ENCODE data around the gene HTR3D. TPM values are rescaled to one million over a fixed set of nuclear protein-coding genes. Genes with fewer than 3 reads are reported as not detected.
"Not testable (repeated sequence)": the region's sequence is repeated elsewhere in the genome, so short reads cannot be mapped to it uniquely, and the experiment has no call there.

Gene HTR3D
- total RNA-seq, 4 donors from 2014 or later = not detected

DNA sequence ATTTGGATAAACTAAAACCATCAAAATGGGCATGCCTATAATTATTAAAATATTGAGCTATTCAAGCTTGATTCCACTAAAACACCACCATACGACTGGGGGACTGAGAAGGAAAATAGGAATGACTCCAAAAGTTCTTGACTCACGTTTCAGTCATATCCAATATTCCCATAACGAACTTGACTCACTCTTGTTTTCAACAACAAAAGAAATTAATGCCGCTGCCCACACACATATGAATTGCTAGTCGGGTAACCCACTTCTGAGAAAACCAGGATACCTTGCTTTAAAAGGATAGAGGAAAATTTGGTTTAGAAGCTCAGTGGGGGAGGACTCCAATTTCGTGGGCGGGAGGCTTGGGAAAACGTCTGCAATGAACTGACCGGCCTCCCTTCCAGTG, 26.5 kb downstream of the HTR3D start:
- H3K4me3 ChIP-seq (ENCODE audit: low read depth, poor library complexity, severe bottlenecking) = no peak overlapping the region
- TF ChIP-seq POLR2A (IDR thresholded peaks at IDR 0.05) = no peak
- TF ChIP-seq, protein P1, sequence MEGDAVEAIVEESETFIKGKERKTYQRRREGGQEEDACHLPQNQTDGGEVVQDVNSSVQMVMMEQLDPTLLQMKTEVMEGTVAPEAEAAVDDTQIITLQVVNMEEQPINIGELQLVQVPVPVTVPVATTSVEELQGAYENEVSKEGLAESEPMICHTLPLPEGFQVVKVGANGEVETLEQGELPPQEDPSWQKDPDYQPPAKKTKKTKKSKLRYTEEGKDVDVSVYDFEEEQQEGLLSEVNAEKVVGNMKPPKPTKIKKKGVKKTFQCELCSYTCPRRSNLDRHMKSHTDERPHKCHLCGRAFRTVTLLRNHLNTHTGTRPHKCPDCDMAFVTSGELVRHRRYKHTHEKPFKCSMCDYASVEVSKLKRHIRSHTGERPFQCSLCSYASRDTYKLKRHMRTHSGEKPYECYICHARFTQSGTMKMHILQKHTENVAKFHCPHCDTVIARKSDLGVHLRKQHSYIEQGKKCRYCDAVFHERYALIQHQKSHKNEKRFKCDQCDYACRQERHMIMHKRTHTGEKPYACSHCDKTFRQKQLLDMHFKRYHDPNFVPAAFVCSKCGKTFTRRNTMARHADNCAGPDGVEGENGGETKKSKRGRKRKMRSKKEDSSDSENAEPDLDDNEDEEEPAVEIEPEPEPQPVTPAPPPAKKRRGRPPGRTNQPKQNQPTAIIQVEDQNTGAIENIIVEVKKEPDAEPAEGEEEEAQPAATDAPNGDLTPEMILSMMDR (IDR thresholded peaks at IDR 0.05) = no peak
- intact Hi-C loops (cut with DNase I; ENCODE audit: low total_unique reads) = no loop called here
- WGBS, 2 donors = 48 to 49% methylated on average over 9 of the region's 9 CpGs
- no peak for DNase-seq (ENCODE audit: low spot score in 2 of 2)

DNA sequence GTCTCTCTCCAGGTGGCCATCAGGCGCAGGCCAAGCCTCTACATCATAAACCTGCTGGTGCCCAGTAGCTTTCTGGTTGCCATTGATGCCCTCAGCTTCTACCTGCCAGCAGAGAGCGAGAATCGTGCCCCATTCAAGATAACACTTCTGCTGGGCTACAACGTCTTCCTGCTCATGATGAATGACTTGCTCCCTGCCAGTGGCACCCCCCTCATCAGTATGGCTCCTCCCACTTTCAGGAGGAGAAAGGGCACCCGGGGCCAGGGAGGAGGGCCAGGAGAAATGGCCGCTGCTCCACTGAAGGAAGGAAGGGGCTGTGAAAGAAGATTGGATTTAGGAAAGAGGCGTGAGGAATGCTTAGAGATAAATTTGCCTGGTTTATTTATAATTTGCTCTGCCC, 27.9 kb downstream of the HTR3D start:
- no peak overlapping the region for H3K4me3 ChIP-seq (ENCODE audit: low read depth, poor library complexity, severe bottlenecking)
- WGBS, 2 donors = 59 to 61% methylated on average over 7 of the region's 7 CpGs
- TF ChIP-seq POLR2A (IDR thresholded peaks at IDR 0.05) = no peak
- TF ChIP-seq, protein P1 (IDR thresholded peaks at IDR 0.05) = no peak
- intact Hi-C loops (cut with DNase I; ENCODE audit: low total_unique reads) = no loop called here
- DNase-seq (ENCODE audit: low spot score in 2 of 2) = no peak

DNA sequence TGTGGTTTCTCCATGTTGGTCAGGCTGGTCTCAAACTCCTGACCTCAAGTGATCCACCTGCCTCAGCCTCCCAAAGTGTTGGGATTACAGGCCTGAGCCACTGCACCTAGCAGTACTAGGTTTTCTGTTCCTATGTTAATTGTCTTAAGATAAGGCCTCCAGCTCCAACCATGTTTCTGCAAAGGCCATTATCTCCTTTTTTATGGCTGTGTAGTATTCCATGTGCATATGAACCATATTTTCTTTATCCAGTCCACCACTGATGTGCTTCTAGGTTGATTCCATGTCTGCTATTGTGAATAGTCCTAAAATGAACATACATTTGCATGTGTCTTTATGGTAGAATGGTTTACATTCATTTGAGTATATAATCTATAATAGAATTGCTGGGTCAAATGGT, 31.1 kb downstream of the HTR3D start:
- TF ChIP-seq POLR2A (IDR thresholded peaks at IDR 0.05) = no peak
- TF ChIP-seq, protein P1 (IDR thresholded peaks at IDR 0.05) = no peak
- DNase-seq (ENCODE audit: low spot score in 2 of 2) = no peak
- H3K4me3 ChIP-seq (ENCODE audit: low read depth, poor library complexity, severe bottlenecking) = no peak overlapping the region
- intact Hi-C loops (cut with DNase I; ENCODE audit: low total_unique reads) = no loop called here

DNA sequence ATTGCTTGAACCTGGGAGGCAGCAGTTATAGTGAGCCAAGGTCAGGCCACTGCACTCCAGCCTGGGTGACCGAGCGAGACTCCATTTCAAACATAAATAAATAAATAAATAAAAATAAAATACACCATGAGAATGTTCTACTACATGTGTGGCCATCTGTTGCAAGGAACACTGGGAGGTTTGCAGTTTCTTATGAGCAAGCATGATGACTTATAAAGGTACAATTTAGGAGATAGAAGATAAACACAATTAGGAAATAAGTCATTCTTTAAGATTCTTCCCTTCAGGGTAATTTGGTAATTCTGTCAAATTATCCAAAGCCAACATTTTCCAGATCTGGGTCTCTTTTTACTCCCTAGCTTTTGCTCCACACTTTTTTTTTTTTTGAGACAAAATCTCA, 34.7 kb downstream of the HTR3D start:
- H3K4me3 ChIP-seq (ENCODE audit: low read depth, poor library complexity, severe bottlenecking) = no peak overlapping the region
- WGBS, 2 donors = 83 to 87% methylated on average over 2 of the region's 2 CpGs
- intact Hi-C loops (cut with DNase I; ENCODE audit: low total_unique reads) = no loop called here
- DNase-seq (ENCODE audit: low spot score in 2 of 2) = no peak
- TF ChIP-seq POLR2A (IDR thresholded peaks at IDR 0.05) = no peak
- TF ChIP-seq, protein P1 (IDR thresholded peaks at IDR 0.05) = no peak

DNA sequence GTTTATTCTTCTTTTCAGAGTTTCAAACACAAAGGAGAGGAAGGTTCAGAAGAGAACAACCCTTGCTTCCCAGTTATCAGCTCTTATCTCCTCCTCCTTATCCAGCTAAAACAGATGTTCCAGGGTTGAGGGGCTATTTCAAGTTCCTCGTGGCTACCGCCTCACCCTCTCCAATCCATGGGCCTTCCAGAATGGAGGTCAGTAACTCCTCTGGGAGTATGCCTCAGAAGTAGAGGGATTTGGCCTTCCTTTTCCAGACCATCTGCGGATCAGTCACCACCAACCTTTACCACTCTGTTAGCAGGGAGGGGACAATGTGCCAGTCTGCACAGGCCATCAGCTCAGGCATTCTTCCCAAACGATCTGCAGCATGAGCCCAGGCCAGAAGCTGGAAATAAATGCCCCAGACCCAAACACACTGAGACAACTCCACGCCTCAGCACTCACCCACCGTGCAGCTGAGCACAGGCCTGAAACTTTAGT, 36.1 kb downstream of the HTR3D start:
- H3K4me3 ChIP-seq (ENCODE audit: low read depth, poor library complexity, severe bottlenecking) = no peak overlapping the region
- TF ChIP-seq, protein P1 (IDR thresholded peaks at IDR 0.05) = no peak
- no peak for TF ChIP-seq POLR2A (IDR thresholded peaks at IDR 0.05)
- WGBS, 2 donors = 72 to 77% methylated on average over 6 of the region's 6 CpGs
- intact Hi-C loops (cut with DNase I; ENCODE audit: low total_unique reads) = no loop called here
- no peak for DNase-seq (ENCODE audit: low spot score in 2 of 2)

DNA sequence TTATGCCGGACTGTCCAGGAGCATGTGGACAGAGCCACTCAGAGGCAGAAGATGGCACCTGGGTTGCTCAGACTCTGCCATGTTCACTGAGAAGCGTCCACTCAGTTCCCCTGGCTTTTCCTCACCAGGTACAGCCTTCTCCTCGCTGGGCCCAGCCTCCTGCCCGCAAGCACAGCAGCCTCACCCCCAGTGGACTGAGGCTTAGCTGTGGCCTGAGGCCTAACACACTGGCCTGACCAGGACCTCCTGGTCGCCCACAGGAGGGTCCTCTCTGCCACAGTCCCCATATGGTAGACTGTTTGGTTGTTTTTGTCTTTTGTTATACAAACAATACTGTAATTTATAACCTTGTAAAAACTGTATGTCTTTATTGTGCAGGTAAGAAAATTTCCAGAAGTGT, 36.8 kb downstream of the HTR3D start:
- 88 to 93% methylated on average over 5 of the region's 5 CpGs for WGBS, 2 donors
- no peak overlapping the region for H3K4me3 ChIP-seq (ENCODE audit: low read depth, poor library complexity, severe bottlenecking)
- no peak for TF ChIP-seq POLR2A (IDR thresholded peaks at IDR 0.05)
- TF ChIP-seq, protein P1 (IDR thresholded peaks at IDR 0.05) = no peak
- DNase-seq (ENCODE audit: low spot score in 2 of 2) = no peak
- intact Hi-C loops (cut with DNase I; ENCODE audit: low total_unique reads) = no loop called here

DNA sequence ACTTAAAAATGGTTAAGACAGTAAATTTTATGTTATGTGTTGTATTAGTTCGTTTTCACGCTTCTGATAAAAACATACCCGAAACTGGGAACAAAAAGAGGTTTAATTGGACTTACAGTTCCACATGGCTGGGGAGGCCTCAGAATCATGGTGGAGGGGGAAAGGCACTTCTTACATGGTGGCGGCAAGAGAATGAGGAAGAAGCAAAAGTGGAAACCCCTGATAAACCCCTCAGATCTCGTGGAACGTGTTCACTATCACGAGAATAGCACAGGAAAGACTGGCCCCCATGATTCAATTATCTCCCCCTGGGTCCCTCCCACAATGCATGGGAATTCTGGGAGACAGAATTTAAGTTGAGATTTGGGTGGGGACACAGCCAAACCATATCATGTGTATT, 39.6 kb downstream of the HTR3D start:
- H3K4me3 ChIP-seq (ENCODE audit: low read depth, poor library complexity, severe bottlenecking); DNase-seq (ENCODE audit: low spot score in 2 of 2); intact Hi-C loops (cut with DNase I; ENCODE audit: low total_unique reads): not testable (repeated sequence)
- WGBS, 2 donors = 93 to 95% methylated on average over 7 of the region's 7 CpGs
